Colonic mucosa (tissue), 4 donors: ENCODE data around the gene FLRT1. TPM values are rescaled to one million over a fixed set of nuclear protein-coding genes. Genes with fewer than 3 reads are reported as not detected.
A peak's percentile ranks its signal among the peaks of the same experiment; 100 is the strongest.

Source experiments
- DNase-seq: peaks from one replicate; pipeline ENCODE4 v3.0.0-alpha.2; 2020
- H3K27ac ChIP-seq: fragments of 200-600 bp; one replicate; pipeline ENCODE4 v1.8.0; 2021
- H3K27me3 ChIP-seq: fragments of 200-600 bp; one replicate; pipeline ENCODE4 v1.8.0; 2021
- H3K36me3 ChIP-seq: fragments of 200-600 bp; one replicate; pipeline ENCODE4 v1.8.0; 2021
- H3K4me1 ChIP-seq: fragments of 200-600 bp; one replicate; pipeline ENCODE4 v1.8.0; 2021; ENCODE audit warnings: mild to moderate bottlenecking
- H3K4me3 ChIP-seq: fragments of 200-600 bp; one replicate; pipeline ENCODE4 v1.8.0; 2021
- H3K9ac ChIP-seq, 2 donors: one replicate each; pipeline ENCODE4 v1.7.0; 2013; ENCODE audit warnings: control low read depth in 2 of 2, low read depth in 2 of 2, low read length in 2 of 2
- H3K9me3 ChIP-seq: fragments of 200-600 bp; one replicate; pipeline ENCODE4 v1.8.0; 2021
- CTCF ChIP-seq: fragments of 200-600 bp; IDR thresholded peaks from one replicate; pipeline ENCODE4 v1.8.0; 2022; ENCODE audit warnings: antibody characterized with exemption, mild to moderate bottlenecking
- intact Hi-C: fragments of 100-400 bp; cut with DNase I; formaldehyde crosslinking; loops from one replicate; pipeline ENCODE4 v1.14.1; 2022
- total RNA-seq, 2 donors: library from RNA; stranded (reverse); fragmentation: NEBNext Ultra II Directional in 1 of 2; extraction: Animal tissue kit (Norgen Biotek cat#: 25700) in 1 of 2; gene quantifications; one replicate each; pipeline ENCODE4 v1.2.1, GENCODE V29; 2021
- donor health status: healthy.
- donor health status: DM: no; HTN: no; CAD: no.
- donor health status: DM: no; HTN: no; CAD: no.

The FLRT1 gene
- total RNA-seq, 2 donors from 2014 or later, result 0.20 to 0.96 TPM

DNA sequence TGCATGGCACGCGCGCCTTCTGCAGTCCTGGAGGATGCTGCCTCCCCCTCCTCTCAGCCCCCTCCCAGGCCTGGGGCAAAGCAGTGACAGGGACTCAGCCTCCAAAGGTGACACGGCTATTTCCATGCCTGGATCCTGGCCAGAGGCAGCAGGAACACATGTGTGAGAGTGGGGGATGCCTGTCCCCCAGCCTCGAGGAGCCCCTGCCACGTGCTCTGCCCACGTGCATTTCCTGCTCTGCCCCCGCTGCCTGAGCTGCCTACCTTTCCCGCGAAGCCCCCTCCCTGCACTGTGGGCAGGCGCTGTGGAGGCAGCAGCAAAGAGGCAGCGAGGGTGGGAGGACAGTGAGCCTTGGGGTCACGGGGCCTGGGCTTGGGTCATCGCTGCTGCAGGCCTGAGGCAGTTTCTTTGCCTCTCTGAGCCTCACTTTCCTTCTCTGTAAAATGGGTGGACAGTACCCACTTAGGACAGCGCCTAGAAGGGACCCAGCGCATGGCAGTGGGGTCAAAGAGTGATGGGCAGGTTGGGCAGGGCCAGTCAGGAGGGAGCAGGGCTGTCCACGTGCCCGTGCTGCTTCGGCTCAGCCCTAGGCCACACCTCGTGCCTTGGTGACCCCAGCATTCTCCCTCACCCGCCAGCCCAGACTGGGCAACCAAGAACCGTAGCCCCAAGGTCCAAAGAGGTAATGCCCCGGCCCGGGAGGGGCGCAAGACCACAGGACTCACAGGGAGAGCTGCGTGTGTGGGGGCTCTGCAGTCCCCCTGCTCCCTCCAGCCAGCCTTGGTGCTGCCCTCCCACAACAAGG, 48.6 kb downstream of the FLRT1 start:
- peaks cover 3% of the 10 kb centered on the region for H3K4me1 ChIP-seq
- peak overlapping the region in 1 of 2 donors; percentile 7 for H3K9ac ChIP-seq

DNA sequence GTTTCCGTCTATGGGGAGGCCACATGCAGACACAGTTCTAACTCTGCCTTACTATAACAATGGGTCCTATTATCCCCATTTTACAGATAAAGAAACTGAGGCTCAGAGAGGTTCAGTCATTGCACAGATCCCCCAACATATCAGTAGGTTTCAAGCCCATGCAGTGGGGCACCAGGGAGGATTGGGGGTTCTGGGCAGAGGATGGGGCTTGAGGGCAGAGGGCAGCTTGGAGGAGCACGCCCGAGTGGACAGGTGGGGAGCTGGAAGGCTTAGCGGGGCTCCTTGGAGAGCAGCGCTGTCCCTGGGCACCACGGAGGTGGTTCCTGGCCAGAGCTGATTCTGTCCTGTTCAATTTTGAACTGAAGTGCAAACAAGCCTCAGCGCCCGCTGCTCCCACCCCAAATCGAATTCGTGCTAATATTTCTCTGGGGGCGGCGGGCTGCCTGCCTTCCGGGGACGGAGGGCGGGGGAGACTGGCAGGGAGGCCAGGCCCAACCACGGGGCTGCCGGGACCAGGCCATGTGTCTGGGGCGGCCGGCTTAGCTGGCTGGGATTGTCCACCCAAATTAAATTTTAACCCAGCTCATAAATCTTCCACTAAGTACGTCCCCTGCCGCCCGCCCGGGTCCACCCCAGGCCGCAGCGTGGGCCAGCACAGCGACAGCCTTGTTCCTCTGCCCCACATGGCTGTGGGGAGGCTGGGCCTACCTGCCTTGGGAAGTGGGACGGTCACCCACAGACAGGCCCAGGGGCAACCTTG, 49.4 kb downstream of the FLRT1 start:
- intact Hi-C loops, result no loop called here
- H3K9ac ChIP-seq, result no peak overlapping the region
- H3K27ac ChIP-seq, result no peak overlapping the region
- no peak overlapping the region for H3K4me3 ChIP-seq
- peaks cover 3% of the 10 kb centered on the region for H3K4me1 ChIP-seq
- no peak for TF ChIP-seq CTCF
- peak; percentile 48 for DNase-seq
- H3K9me3 ChIP-seq, result no peaks in the 10 kb centered on the region
- no peaks in the 10 kb centered on the region for H3K27me3 ChIP-seq
- H3K36me3 ChIP-seq, result no peaks in the 10 kb centered on the region

More for the DNA sequence above, 48.6 kb downstream of the FLRT1 start:
- H3K27ac ChIP-seq, result no peak overlapping the region
- TF ChIP-seq CTCF, result no peak
- intact Hi-C loops, result no loop called here
- no peaks in the 10 kb centered on the region for H3K9me3 ChIP-seq
- no peaks in the 10 kb centered on the region for H3K27me3 ChIP-seq
- DNase-seq, result no peak
- H3K36me3 ChIP-seq, result no peaks in the 10 kb centered on the region
- no peak overlapping the region for H3K4me3 ChIP-seq

Other genes with a start within 250 kb of the FLRT1 start
- 10 to 100 TPM in 1 of 2 donors, 1 to 10 TPM in 1; 9.3 to 11.8 TPM for gene SPINDOC, start 222.5 kb upstream of the FLRT1 start, total RNA-seq
- gene MARK2, start 196.8 kb upstream of the FLRT1 start, total RNA-seq, result 10 to 100 TPM; 86.8 to 96.8 TPM
- gene RCOR2, start 118.8 kb upstream of the FLRT1 start, total RNA-seq, result 1 to 10 TPM; 4.8 to 5.2 TPM
- gene NAA40, start 96.9 kb upstream of the FLRT1 start, total RNA-seq, result 10 to 100 TPM; 20.5 to 32.9 TPM
- 100 to 1,000 TPM; 647 to 875 TPM for gene COX8A, start 61.3 kb upstream of the FLRT1 start, total RNA-seq
- 10 to 100 TPM; 78.7 to 82.5 TPM for gene OTUB1, start 49.5 kb upstream of the FLRT1 start, total RNA-seq
- gene MACROD1, start 130.2 kb downstream of the FLRT1 start, total RNA-seq, result 10 to 100 TPM; 18.6 to 22.9 TPM
- 100 to 1,000 TPM in 1 of 2 donors, 10 to 100 TPM in 1; 95.5 to 232 TPM for gene STIP1, start 150.2 kb downstream of the FLRT1 start, total RNA-seq
- gene FERMT3, start 170.8 kb downstream of the FLRT1 start, total RNA-seq, result 10 to 100 TPM; 10.9 to 16.6 TPM
- gene TRPT1, start 190.3 kb downstream of the FLRT1 start, total RNA-seq, result 10 to 100 TPM; 52.3 to 63.6 TPM
- 100 to 1,000 TPM; 110 to 168 TPM for gene NUDT22, start 190.3 kb downstream of the FLRT1 start, total RNA-seq
- gene DNAJC4, start 194.6 kb downstream of the FLRT1 start, total RNA-seq, result 10 to 100 TPM; 39.9 to 50.3 TPM
- 10 to 100 TPM; 25.9 to 59.5 TPM for gene VEGFB, start 198.7 kb downstream of the FLRT1 start, total RNA-seq
- 100 to 1,000 TPM in 1 of 2 donors, 10 to 100 TPM in 1; 71.7 to 104 TPM for gene FKBP2, start 205.2 kb downstream of the FLRT1 start, total RNA-seq
- 100 to 1,000 TPM; 113 to 234 TPM for gene PPP1R14B, start 211.0 kb downstream of the FLRT1 start, total RNA-seq
- gene PLCB3, start 215.6 kb downstream of the FLRT1 start, total RNA-seq, result 100 to 1,000 TPM in 1 of 2 donors, 10 to 100 TPM in 1; 86.9 to 108 TPM
- gene BAD, start 248.7 kb downstream of the FLRT1 start, total RNA-seq, result 10 to 100 TPM; 86.0 to 89.6 TPM
- 10 to 100 TPM; 36.0 to 58.8 TPM for gene GPR137, start 249.9 kb downstream of the FLRT1 start, total RNA-seq